NCI-H82 treated with DMSO at 0.1 percent for 48 hours (cell line): ENCODE results near the gene ACO1.
"Not testable (repeated sequence)": the region's sequence is repeated elsewhere in the genome, so short reads cannot be mapped to it uniquely, and the experiment has no call there.

Source experiments
- DNase-seq: peaks from one replicate; lab custom pipeline; 2025; ENCODE audit not compliant: unreplicated experiment; lab: John Stamatoyannopoulos, UW

The ACO1 gene

DNA sequence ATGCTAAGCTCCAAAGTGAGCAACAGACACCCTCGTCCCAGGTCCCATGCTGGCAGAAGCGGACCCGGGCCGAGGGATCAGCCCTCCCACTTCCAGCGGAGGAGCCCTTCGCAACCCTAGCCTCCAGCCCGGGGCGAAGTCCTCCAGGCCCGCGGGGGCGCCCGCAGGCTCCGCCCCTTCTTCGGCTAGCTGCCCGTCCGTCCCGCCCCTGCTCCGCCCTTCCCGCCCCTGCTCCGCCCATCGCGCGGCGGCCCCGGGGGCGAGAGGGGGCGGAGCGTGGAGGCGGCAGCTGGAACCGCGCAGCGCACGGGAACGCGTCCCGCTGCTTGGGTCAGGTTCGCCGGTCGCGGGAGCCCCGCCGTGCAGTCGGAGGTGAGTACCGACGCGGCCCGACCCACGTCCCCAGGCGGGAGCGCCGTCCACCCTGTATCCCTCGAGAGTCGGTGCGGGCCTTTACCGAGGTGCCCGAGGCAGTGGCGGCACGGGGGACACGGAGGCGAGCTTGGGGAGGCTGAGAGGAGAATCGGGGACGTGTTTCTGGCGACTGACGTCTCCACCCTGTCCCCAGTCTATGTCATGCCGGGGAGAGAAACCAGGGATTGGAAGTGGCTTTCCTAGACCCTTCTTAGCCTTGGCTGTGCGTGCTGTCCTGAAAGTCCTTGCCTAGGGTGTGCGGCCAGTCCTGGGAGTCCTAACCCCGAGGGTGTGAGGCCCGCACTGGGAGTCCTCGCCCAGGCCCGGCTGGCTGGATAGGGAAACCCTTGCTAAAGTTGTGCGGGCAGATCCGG lies at the start of gene ACO1:
Gene ACO1 (plus strand): TSS at position 280 of the 788 bp plus-strand sequence. CDS start 20,864 bp downstream, outside the sequence.
- DNase-seq, result peak; percentile 62

DNA sequence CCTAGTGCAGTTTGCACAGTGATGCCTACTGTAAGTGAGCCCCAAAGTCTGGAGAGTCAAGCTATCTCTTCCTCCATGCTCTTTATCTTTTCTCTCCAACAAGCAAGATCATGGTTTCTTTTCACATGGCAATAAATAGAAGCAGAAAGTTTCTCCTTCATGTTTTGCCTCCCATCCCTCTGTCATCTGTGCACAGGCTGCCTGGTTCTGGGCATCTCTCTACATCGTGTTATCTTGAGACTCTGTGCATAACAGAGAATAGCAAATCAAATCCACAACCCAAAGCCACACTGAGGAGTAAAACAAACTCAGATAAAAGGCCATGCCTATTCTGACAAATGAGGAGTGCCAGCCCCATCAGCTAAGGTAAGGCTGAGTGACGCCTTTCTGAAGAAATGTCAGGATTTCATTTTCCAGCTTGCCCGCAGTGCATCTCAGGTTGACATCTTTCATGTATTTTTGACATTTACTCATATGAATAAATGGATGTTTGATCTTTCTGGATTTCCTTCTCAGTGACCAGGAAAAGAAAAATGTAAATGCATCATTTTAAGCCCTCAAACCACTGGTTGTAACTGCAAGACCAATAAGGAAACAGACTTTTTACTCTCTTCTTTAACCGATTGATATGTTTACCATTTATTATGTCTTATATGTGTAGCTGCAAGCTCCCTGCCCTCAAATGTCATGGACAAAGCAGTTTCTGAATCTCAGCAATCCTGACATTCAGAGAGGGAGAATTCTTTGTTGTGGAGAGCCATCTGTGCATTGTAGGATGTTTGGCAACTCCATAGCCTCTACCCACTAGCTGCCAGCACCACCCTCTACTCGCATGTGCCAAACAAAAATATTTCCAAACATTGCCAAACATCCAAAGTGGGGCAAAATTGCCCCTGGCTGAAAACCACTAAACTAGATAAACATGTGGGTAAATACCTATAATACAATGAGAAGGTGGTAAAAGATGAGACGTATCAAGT lies 49.2 kb upstream of the ACO1 start:
- DNase-seq, result no peak

DNA sequence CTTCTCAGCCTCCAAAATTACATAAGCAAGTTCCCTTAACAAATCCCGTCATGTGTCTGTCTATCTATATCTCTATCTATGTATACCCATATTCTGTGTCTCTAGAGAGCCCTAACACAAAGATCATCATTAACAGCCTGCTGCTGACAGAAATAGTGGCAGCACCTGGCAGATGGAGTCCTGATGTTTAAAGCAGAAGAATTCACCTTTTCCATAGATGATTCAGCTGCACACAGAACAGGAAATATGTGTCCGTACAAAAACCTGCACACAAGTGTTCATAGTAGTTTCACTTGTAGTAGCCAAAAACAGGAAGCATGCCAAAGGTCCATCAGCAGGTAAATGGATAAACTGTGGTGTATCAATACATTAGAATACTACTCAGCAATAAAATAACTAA lies 45.0 kb upstream of the ACO1 start:
- DNase-seq, result no peak

DNA sequence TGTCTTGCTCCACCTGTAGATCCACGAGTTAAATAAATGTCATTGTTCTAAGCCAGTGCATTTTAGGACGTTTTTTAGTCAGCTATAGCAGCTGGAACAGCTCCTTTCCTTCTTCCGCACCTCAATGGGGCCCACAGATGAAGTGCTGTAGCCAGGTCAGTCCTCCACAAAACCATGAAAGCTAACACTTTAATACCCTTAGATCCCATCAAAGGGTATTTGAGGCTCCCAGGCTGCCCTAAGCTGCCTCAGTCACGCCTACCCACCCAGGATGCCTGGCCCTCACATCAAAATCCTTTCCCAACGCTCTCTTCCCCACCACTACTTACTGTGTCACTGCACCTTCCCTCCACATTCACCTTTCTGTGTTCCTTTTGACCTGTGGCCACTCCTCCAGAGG lies 44.1 kb upstream of the ACO1 start:
- DNase-seq, result peak; percentile 46

DNA sequence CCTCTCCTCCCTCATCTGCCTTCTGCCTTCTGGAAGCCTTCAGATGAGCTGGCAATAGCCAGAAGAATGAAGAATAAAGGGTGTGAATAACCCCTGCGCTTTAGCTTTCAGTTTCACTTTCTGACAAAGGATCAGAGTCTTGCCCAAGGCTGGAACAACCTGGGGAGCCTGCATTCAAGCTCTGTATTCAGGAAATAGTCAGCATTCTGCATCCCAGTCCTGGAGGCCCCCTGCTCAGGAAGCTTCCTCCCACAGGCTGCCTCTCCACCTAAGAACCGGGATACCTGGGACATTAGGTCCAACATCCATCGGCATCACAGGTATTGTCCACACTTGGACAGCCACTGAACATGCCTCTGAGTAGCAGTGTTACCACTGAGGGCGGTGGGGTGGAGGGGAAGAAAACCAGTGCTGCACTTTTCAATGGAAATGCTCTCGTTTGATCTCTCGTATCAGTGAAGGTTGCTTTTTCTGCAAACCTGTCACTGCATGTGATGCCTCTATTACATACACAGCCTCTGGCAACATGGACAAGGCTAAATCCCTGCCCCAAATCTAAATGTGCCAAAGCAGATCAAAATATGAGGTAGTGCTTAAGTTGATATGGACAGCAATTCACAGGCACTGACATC lies 39.8 kb upstream of the ACO1 start:
- no peak for DNase-seq

DNA sequence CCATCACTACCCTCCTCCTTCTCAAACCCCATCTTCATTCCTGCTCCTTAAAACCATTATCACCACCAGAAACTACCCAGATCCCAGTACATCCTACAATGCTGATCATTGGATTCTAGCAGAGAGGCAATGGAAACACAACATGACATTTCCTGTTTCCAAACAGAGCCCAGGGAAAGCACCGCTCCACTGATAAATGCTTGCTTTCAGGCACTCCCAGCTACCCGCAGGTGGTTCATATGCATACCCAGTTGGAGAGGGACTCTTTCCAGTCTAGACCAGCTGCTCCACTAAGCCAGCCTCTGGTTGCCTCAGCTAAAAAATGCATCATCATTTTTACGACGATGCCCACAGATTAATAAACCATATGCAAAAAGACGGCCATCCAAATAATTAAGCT lies 39.2 kb upstream of the ACO1 start:
- DNase-seq, result no peak

DNA sequence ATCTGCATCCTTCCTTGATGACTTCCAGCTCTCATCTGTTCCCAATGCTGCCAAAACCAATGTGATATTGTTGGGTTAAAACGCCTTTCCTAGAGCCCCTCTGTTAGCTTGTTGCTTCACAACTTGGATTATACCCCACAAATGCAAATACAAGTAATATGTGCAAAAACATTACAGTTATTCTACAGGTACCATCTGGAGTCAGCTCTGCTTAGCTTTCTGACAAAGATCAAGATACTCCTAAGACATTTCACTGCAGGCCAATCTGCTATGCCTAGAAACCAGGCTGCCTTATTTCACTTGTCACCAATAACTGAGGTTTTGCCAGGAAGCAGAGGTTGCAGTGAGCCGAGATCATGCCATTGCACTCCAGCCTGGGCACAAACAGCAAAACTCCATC lies 36.9 kb upstream of the ACO1 start:
- no peak for DNase-seq

DNA sequence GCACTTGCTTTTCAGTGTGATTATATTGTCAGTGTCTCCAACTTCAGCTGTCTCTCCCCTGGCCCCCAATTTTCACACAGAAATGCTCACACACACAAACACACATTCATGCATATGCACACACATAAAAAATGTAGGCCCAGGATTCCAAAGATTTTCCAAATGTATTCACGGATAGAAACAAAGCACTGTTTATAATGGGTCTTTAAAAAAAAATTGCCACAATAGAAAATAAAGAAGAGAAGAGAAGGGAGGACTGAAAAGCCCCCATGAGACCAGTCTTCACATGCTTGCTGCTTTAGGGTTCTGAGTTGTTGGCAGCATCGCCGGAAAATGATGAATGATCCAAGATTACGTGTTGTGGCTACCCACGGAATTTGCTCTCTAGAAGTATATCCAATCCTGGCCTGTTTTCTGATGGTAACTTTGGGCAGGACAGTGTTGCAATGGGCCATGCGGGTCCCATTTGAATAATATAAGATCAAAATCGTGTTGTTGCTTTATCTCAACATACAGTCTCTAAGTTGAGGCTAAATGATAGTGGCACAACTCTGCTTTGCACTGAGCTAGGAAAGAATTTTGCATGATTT lies 36.2 kb upstream of the ACO1 start:
- DNase-seq, result no peak

GRCh38 chr9:32349013-32349412 lies 35.4 kb upstream of the ACO1 start:
- DNase-seq, result no peak

DNA sequence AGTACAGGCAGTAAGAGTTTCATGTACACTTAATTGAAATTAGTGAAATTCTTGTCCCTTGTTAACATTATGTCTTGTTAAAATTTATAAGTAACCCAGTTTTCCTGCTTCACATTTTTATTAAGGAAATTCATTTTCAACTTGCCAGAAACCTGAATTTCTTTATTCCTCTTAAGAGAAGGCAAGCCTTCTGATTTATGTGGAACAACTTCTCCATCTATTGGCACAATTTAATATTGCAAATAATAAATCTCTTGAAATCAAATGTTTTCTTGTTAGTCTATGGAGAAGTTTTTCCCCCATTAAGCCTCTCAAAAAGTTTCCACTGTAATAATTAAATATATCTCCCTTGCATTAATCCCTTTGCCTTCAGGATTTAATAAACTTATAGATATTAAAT lies 33.8 kb upstream of the ACO1 start:
- DNase-seq, result no peak

GRCh38 chr9:32351845-32352244 lies 32.6 kb upstream of the ACO1 start:
- no peak for DNase-seq

DNA sequence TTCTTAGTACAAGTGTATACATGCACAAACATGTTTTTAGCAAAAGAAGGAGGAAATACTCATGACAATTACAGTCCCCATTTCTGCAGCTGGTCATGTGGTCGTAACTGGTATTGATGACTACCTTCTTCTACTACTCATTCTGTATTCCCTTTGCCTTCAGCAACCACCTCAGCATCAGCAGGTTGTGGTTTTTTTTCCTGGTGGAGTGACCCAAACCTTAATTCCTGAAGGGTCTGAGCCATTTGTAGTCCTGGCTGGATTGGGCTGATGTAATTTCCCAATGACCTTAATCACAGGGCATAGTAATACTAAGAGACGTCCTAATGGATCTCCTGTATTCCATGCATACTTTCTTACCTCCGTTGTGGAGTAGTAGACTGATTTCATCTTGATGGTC lies 31.0 kb upstream of the ACO1 start:
- DNase-seq, result not testable (repeated sequence)

DNA sequence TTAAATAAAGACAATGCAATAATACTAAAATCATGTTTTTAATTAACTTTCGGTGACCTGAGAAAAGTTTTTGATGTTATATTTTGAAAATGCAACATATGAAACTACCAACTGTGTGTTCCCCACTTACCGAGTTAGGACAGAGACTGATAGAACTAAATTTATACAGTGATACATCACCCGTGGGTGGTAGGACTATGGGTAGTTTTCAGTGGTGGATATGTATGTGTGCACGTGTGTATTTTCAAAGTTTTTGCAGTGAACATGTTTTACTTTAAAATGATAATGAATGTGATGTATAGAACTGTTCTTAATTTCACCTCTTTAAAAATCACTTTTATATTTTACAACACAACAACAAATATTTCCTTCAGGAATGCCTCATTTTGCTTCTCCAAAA lies 25.0 kb upstream of the ACO1 start:
- no peak for DNase-seq

DNA sequence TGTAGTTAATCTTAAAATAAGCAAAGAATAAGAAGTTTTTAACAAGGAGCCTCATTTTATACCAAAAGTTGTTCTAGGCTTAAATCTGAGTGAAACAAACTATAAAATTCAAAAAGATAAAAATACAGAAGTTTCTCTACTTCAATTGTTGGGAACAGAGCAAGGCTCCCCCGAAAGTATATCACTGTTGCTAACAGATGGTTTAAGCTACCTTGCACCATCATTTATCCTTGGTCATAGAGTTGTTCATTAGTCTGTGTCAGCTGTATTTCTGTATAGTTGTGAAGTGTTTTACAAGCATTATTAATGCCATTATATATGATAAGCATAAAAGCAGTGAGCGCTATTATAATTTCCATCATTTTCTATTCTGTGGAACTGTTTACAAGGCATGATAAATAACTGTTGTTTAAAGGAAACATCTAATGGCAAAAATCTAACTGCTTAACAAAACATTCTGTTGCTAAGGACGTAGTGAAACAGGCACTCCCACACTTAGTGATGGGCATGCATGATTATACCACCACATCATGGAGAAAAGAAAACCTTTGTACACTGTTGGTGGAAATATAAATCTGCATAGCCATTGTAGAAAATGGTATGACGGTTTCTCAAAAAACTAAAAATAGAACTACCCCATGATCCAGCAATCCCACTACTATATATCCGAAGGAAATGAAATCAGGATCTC lies 23.3 kb upstream of the ACO1 start:
- DNase-seq, result no peak

GRCh38 chr9:32371279-32371678 lies 13.2 kb upstream of the ACO1 start:
- DNase-seq, result no peak

DNA sequence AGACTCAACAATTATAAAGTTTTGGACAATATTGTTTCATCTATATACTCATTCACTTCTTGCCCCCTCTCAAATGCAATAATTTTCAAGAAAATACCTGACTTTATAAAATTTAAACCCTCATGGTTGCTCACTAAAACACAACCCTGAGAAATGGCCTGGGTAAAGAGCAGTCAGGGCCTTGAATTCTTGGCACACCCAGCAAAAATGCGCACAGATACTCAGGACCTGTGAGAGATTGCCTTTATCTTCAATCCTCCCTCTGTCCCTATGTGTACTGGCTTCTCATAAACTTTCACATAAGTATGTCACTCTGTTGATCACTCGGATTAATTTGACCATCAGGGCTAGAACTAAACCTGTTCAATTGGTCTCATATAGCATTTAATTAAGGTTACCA lies 12.8 kb upstream of the ACO1 start:
- no peak for DNase-seq

DNA sequence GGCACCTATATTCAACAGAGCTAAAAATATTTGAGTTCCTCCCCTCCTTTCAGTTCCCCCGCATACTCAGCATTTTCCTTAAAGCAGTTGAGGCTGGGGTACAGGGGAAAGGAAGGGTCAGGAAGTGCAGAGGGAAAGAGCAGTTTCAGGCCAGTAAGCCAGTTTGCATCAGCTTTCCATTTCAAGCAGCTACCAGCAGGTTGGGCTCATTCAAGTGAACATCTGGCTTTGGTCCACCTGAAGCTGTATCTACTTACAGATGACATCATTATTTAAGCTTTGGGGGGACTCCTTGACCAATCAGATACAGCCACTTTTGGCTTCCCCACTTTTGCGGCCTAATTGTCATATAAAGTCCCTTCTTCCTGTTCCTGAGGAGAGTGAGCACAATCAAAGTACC lies 8.2 kb upstream of the ACO1 start:
- no peak for DNase-seq

GRCh38 chr9:32378496-32378895 lies 5.9 kb upstream of the ACO1 start:
- DNase-seq, result peak; percentile 15

GRCh38 chr9:32378993-32379729 lies 5.3 kb upstream of the ACO1 start:
- DNase-seq, result peak; percentile 32

GRCh38 chr9:32380944-32381343 lies 3.5 kb upstream of the ACO1 start:
- no peak for DNase-seq
